SH-SY5Y (cell line): ENCODE results near the gene MTM1.

ENCODE experiments used
- GATA2 ChIP-seq: IDR thresholded peaks from 2 replicates; pipeline ENCODE4 v1.6.1; 2011; ENCODE audit warnings: mild to moderate bottlenecking, low read depth, low read length
- GATA3 ChIP-seq: IDR thresholded peaks from 2 replicates; pipeline ENCODE4 v1.6.1; 2011; ENCODE audit warnings: low read depth, mild to moderate bottlenecking, low read length, moderate library complexity

GRCh38 chrX:150680974-150681373 is 112.6 kb downstream of the MTM1 start:
- TF ChIP-seq GATA2, result no peak
- TF ChIP-seq GATA3, result no peak
